Suppressor macrophage treated with lipopolysaccharide for 4 hours (primary cell): ENCODE measurements around the gene ZDHHC14.
A peak's percentile ranks its signal among the peaks of the same experiment; 100 is the strongest.
"Not testable (repeated sequence)": the region's sequence is repeated elsewhere in the genome, so short reads cannot be mapped to it uniquely, and the experiment has no call there.

Experiments
- DNase-seq: peaks from one replicate; pipeline ENCODE4 v3.0.0-alpha.2; 2020

Gene ZDHHC14

GRCh38 chr6:157407646-157408045 lies 26.7 kb downstream of the ZDHHC14 start:
- DNase-seq = no peak

GRCh38 chr6:157408427-157408826 lies 27.4 kb downstream of the ZDHHC14 start:
- not testable (repeated sequence) for DNase-seq

GRCh38 chr6:157410045-157410444 lies 29.1 kb downstream of the ZDHHC14 start:
- no peak for DNase-seq

- no peak for DNase-seq
Observed at GRCh38 chr6:157411368-157411767, 30.4 kb downstream of the ZDHHC14 start.

- no peak for DNase-seq
Observed at GRCh38 chr6:157412791-157413190, 31.8 kb downstream of the ZDHHC14 start.

GRCh38 chr6:157420497-157420896 lies 39.5 kb downstream of the ZDHHC14 start:
- DNase-seq = no peak

GRCh38 chr6:157424491-157425020 lies 43.6 kb downstream of the ZDHHC14 start:
- DNase-seq = no peak

GRCh38 chr6:157427969-157428368 lies 47.0 kb downstream of the ZDHHC14 start:
- DNase-seq = no peak

GRCh38 chr6:157428427-157429202 lies 47.6 kb downstream of the ZDHHC14 start:
- no peak for DNase-seq

GRCh38 chr6:157429248-157429647 lies 48.3 kb downstream of the ZDHHC14 start:
- no peak for DNase-seq

GRCh38 chr6:157430834-157431233 lies 49.8 kb downstream of the ZDHHC14 start:
- DNase-seq = no peak

GRCh38 chr6:157432231-157432891 lies 51.4 kb downstream of the ZDHHC14 start:
- no peak for DNase-seq

GRCh38 chr6:157432892-157433265 lies 51.9 kb downstream of the ZDHHC14 start:
- no peak for DNase-seq

GRCh38 chr6:157433678-157434081 lies 52.7 kb downstream of the ZDHHC14 start:
- no peak for DNase-seq

GRCh38 chr6:157434349-157435033 lies 53.5 kb downstream of the ZDHHC14 start:
- DNase-seq = no peak

- DNase-seq = no peak
Observed at GRCh38 chr6:157436219-157436943, 55.4 kb downstream of the ZDHHC14 start.

- no peak for DNase-seq
Observed at GRCh38 chr6:157436944-157437336, 56.0 kb downstream of the ZDHHC14 start.

GRCh38 chr6:157438611-157439111 lies 57.7 kb downstream of the ZDHHC14 start:
- DNase-seq = peak; percentile 60

GRCh38 chr6:157440171-157440570 lies 59.2 kb downstream of the ZDHHC14 start:
- DNase-seq = peak; percentile 54

GRCh38 chr6:157442291-157442690 lies 61.3 kb downstream of the ZDHHC14 start:
- peak; percentile 84 for DNase-seq

- DNase-seq = no peak
Observed at GRCh38 chr6:157443066-157443800, 62.2 kb downstream of the ZDHHC14 start.
